Body of pancreas (tissue), 4 donors: Measurements from ENCODE around the gene RING1. TPM values are rescaled to one million over a fixed set of nuclear protein-coding genes. Genes with fewer than 3 reads are reported as not detected.

Experiments used
- ATAC-seq: fragments of 150-250 bp; one replicate; pipeline ENCODE4 v1.9.1; 2016
- DNase-seq, 4 donors: peaks; one replicate each; pipeline ENCODE4 v3.0.0-alpha.2; 2019
- H3K27ac ChIP-seq, 4 donors: fragments of 200-600 bp; sonication (generic); 1 replicate in 3 of 4; 2 replicates in 1 of 4; pipeline versions ENCODE4 v1.5.1 to v1.6.1; 2016 to 2019; ENCODE audit warnings: mild to moderate bottlenecking in 1 of 4, mixed read lengths in 1 of 4, moderate library complexity in 1 of 4
- H3K27me3 ChIP-seq, 2 donors: fragments of 200-600 bp; sonication (generic); one replicate each; pipeline ENCODE4 v1.6.0; 2016; ENCODE audit warnings: mild to moderate bottlenecking in 1 of 2
- H3K36me3 ChIP-seq, 2 donors: fragments of 200-600 bp; sonication (generic); replicated peaks in 1 of 2; 2 replicates each; pipeline ENCODE4 v1.5.1; 2016; ENCODE audit warnings: low read depth in 2 of 2; ENCODE audit not compliant: insufficient read depth in 1 of 2
- H3K4me1 ChIP-seq: fragments of 200-600 bp; sonication (generic); one replicate; pipeline ENCODE4 v1.6.0; 2016
- H3K4me3 ChIP-seq, 2 donors: fragments of 200-600 bp; sonication (generic); 1 replicate in 1 of 2; 2 replicates in 1 of 2; pipeline ENCODE4 v1.5.1; 2016 to 2019
- H3K9me3 ChIP-seq, 3 donors: fragments of 200-600 bp; sonication (generic); 1 replicate in 2 of 3; 2 replicates in 1 of 3; pipeline ENCODE4 v1.5.1; 2016
- POLR2A ChIP-seq, 3 donors: fragments of 450-650 bp; IDR thresholded peaks; one replicate each; pipeline ENCODE4 v1.6.1; 2016; ENCODE audit warnings: antibody characterized with exemption in 3 of 3, mild to moderate bottlenecking in 2 of 3
- WGBS, 2 donors: methylation state at CpG; one replicate each; pipeline ENCODE4 v1.1.5; 2017; 5-methylcytosine and 5-hydroxymethylcytosine counted together
- intact Hi-C: fragments of 100-400 bp; cut with DNase I; formaldehyde crosslinking; loops from one replicate; pipeline ENCODE4 v1.15.1; 2023
- total RNA-seq, 2 donors: library from RNA; depleted of rRNA; stranded (reverse); fragments of >200 nt; gene quantifications; one replicate each; pipeline ENCODE4 v1.1.0, GENCODE V29; 2016
- TF ChIP-seq, protein P1 (sequence below), 7 experiments: fragments of 450-650 bp in 4 of 7; fragments of 200-600 bp in 3 of 7; sonication (generic) in 3 of 7; IDR thresholded peaks; one replicate each; pipeline ENCODE4 v1.5.1; 2016 to 2019; ENCODE audit warnings: antibody characterized with exemption in 7 of 7

Gene RING1
- total RNA-seq, 2 donors from 2014 or later = 11.2 to 28.3 TPM

DNA sequence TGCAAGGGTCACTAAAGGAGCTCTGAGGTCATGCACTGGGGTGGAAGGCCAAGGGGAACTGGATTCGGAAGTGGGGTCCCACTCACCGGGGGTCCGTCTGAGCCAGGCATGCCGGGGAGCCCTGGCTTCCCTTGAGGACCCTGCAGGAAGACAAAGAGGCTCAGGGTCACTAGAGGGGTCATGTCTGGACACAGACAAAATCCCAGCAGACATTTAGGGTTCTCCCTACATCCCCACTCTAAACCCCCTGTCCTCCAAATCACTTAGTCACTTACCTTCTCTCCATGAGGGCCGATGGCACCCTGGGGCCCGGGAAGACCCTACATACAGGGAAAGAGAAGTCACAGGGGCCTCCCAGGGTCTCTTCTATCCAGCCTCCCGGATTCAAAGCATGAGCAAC lies 31.4 kb upstream of the RING1 start:
- TF ChIP-seq, protein P1, sequence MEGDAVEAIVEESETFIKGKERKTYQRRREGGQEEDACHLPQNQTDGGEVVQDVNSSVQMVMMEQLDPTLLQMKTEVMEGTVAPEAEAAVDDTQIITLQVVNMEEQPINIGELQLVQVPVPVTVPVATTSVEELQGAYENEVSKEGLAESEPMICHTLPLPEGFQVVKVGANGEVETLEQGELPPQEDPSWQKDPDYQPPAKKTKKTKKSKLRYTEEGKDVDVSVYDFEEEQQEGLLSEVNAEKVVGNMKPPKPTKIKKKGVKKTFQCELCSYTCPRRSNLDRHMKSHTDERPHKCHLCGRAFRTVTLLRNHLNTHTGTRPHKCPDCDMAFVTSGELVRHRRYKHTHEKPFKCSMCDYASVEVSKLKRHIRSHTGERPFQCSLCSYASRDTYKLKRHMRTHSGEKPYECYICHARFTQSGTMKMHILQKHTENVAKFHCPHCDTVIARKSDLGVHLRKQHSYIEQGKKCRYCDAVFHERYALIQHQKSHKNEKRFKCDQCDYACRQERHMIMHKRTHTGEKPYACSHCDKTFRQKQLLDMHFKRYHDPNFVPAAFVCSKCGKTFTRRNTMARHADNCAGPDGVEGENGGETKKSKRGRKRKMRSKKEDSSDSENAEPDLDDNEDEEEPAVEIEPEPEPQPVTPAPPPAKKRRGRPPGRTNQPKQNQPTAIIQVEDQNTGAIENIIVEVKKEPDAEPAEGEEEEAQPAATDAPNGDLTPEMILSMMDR (IDR thresholded peaks at IDR 0.05) = no peak
- no peak for TF ChIP-seq POLR2A (IDR thresholded peaks at IDR 0.05)
- no peaks in the 10 kb centered on the region for H3K9me3 ChIP-seq
- H3K27me3 ChIP-seq = no peaks in the 10 kb centered on the region
- no peaks in the 10 kb centered on the region for H3K4me1 ChIP-seq
- intact Hi-C loops = no loop called here
- H3K27ac ChIP-seq = no peak overlapping the region
- whole genome bisulfite sequencing, 2 donors = 50 to 75% methylated on average over 7 of the region's 7 CpGs
- ATAC-seq (no peak), DNase-seq (no peak)
- no peaks in the 10 kb centered on the region for H3K36me3 ChIP-seq
- no peak overlapping the region for H3K4me3 ChIP-seq

DNA sequence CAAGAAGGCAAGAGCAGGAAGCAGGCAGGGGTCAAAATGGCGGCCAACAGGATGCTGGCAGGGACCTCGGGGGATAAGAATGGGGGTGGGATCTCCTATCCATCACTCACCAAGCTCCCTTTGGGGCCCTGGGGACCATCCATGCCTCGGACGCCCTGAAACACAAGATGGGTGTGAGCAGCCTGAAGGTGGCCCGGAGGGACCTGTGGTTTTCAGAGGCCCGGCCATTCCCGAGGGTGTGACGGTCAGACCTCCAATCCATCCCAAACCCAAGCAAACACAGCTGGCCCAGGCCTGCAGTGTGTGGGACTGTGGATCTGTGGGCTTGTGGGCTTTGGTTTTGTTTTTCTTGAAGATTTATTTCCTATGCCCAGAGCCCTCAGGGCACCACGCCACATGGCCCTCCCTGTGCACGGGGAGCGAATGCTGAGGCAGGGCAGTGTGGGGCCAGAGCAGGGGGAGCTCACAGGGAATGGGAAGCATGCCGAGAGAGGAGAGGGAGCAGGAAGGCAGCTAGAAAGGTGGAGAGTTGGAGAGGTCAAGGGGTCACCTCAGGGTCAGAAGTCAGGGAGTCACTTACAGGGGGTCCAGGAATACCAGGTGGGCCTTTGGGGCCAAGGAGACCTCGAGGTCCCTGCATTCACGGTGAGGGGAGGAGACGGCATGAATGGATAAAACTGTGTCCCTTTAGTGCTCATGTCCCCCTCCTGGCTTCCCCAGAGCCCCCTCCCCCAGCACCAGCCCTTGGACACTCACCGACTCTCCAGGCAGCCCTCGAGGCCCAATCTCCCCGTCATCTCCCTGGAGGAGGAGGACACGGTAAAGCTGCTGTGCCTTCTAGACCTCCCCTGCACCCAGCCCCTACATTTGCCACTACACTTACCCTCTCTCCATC lies 30.5 kb upstream of the RING1 start:
- Histone ChIP-seq H3K27ac (no peak overlapping the region), H3K36me3 (no peaks in the 10 kb centered on the region), H3K27me3 (no peaks in the 10 kb centered on the region), H3K4me1 (no peaks in the 10 kb centered on the region), H3K9me3 (no peaks in the 10 kb centered on the region), H3K4me3 (no peak overlapping the region)
- ATAC-seq = no peak
- intact Hi-C loops = no loop called here
- DNase-seq = no peak
- WGBS, 2 donors = 73% methylated on average over 19 of the region's 19 CpGs
- TF ChIP-seq, protein P1 (IDR thresholded peaks at IDR 0.05) = no peak
- TF ChIP-seq POLR2A (IDR thresholded peaks at IDR 0.05) = no peak

DNA sequence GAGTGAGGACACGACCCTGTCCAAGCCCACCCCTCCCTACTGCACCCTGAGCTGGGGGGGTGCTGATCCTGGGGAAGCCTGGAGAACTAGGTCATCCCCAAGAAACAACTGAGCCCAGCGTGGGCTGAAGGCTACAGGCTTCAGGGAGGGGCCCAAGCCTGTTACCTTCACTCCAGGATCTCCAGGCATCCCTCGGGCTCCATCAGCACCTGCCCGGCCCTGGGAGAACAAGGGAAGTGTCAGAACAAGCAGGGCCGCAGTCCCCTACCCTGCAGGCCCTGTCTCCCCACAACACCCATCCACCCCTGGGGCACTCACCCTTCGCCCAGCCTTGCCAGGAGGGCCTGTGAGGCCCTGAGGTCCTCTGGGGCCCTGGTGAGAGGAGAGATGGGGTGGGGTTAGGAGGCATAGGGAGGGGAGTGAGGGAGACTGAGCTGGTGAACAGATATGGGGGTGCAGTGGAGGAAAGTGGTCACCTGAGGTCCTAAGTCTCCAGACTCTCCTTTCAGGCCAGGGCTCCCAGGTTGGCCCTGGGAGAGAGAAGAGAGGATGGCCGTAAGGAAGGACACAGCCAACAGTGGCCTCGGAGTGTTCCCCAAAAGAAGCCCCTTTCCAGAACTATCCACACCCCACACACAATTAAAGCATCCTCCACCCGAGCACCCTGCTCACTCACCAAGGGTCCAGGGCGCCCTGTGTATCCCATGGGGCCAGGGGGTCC lies 29.4 kb upstream of the RING1 start:
- DNase-seq (no peak), ATAC-seq (no peak)
- intact Hi-C loops = no loop called here
- Histone ChIP-seq H3K27ac (no peak overlapping the region), H3K36me3 (no peaks in the 10 kb centered on the region), H3K4me1 (no peaks in the 10 kb centered on the region), H3K27me3 (no peaks in the 10 kb centered on the region), H3K4me3 (no peak overlapping the region), H3K9me3 (no peaks in the 10 kb centered on the region)
- 77 to 84% methylated on average over 6 to 10 of the region's 10 CpGs for WGBS, 2 donors
- TF ChIP-seq, protein P1 (IDR thresholded peaks at IDR 0.05) = no peak
- no peak for TF ChIP-seq POLR2A (IDR thresholded peaks at IDR 0.05)

DNA sequence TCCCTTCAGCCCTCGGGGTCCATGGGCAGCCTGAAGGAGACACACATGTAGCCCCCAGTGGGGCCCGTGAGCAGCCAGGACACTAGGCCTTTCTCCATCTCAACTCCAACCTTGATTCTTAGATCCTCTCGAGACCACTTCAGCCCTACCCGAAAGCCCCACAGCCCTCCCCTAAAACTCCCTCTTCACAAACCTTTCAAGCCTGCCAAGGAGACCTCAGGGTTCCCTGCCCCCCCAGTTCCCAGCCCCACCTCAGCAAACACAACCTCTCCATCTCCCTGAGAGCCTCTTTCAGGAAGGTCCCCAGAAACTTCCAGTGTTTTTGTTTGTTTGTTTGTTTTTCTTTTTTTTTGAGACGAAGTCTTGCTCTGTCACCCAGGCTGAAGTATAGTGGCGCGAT lies 27.2 kb upstream of the RING1 start:
- Histone ChIP-seq H3K27me3 (no peaks in the 10 kb centered on the region), H3K36me3 (no peaks in the 10 kb centered on the region), H3K4me1 (no peaks in the 10 kb centered on the region), H3K27ac (no peak overlapping the region), H3K9me3 (no peaks in the 10 kb centered on the region), H3K4me3 (no peak overlapping the region)
- TF ChIP-seq, protein P1 (IDR thresholded peaks at IDR 0.05) = no peak
- no peak for TF ChIP-seq POLR2A (IDR thresholded peaks at IDR 0.05)
- intact Hi-C loops = no loop called here
- DNase-seq (no peak), ATAC-seq (no peak)
- WGBS, 2 donors = 70 to 82% methylated on average over 7 of the region's 7 CpGs
